Gastroesophageal sphincter (tissue), 3 donors: ENCODE data around the gene NCOA5.

ENCODE experiments used
- POLR2A ChIP-seq, 2 donors: fragments of 450-650 bp; IDR thresholded peaks; one replicate each; pipeline ENCODE4 v1.6.1; 2017; ENCODE audit warnings: antibody characterized with exemption in 2 of 2, mild to moderate bottlenecking in 2 of 2, moderate library complexity in 1 of 2
- TF ChIP-seq, protein P1 (sequence below), 4 experiments: fragments of 200-600 bp in 2 of 4; fragments of 450-650 bp in 2 of 4; sonication (generic) in 1 of 4; IDR thresholded peaks; one replicate each; pipeline ENCODE4 v1.5.1; 2017 to 2019; ENCODE audit warnings: antibody characterized with exemption in 4 of 4, mild to moderate bottlenecking in 2 of 4, moderate library complexity in 2 of 4

GRCh38 chr20:46083101-46083500 lies 6.7 kb downstream of the NCOA5 start:
- TF ChIP-seq, protein P1, sequence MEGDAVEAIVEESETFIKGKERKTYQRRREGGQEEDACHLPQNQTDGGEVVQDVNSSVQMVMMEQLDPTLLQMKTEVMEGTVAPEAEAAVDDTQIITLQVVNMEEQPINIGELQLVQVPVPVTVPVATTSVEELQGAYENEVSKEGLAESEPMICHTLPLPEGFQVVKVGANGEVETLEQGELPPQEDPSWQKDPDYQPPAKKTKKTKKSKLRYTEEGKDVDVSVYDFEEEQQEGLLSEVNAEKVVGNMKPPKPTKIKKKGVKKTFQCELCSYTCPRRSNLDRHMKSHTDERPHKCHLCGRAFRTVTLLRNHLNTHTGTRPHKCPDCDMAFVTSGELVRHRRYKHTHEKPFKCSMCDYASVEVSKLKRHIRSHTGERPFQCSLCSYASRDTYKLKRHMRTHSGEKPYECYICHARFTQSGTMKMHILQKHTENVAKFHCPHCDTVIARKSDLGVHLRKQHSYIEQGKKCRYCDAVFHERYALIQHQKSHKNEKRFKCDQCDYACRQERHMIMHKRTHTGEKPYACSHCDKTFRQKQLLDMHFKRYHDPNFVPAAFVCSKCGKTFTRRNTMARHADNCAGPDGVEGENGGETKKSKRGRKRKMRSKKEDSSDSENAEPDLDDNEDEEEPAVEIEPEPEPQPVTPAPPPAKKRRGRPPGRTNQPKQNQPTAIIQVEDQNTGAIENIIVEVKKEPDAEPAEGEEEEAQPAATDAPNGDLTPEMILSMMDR (IDR thresholded peaks at IDR 0.05), result no peak
- TF ChIP-seq POLR2A (IDR thresholded peaks at IDR 0.05), result no peak
